Measurements from ENCODE around the gene FOXN3. TPM values are rescaled to one million over a fixed set of nuclear protein-coding genes. Genes with fewer than 3 reads are reported as not detected.

FOXN3 gene
- polyA plus RNA-seq, 1 experiment, result 46.5 TPM

- POLR2A ChIA-PET, result no interaction called here
- CTCF ChIA-PET, result interaction anchor here (0.7 to 2.1 kb wide), 5 partner anchors 10 to 337 kb away, joined by 3 to 9 read pairs (median 4); no protein-coding TSS in a partner anchor
- no peaks in the 10 kb centered on the region for H3K27me3 ChIP-seq (ENCODE audit: control insufficient read depth, insufficient read depth, low read length)
- H3K27ac ChIP-seq (ENCODE audit: low read depth, low read length), result no peak overlapping the region
- no peak overlapping the region for H3K4me3 ChIP-seq (ENCODE audit: low read depth, low read length)
- no peak for DNase-seq (ENCODE audit: low read depth, low spot score)
- no peak for TF ChIP-seq CTCF (IDR thresholded peaks at IDR 0.05; ENCODE audit: low read depth, low read length)
- no peaks in the 10 kb centered on the region; the same call in 1 of the 2 replicates for H3K9me3 ChIP-seq (ENCODE audit: control insufficient read depth, insufficient read depth, low read length)
Observed at GRCh38 chr14:89175881-89176799, 240.9 kb downstream of the FOXN3 start.

GRCh38 chr14:89171628-89172027 lies 245.4 kb downstream of the FOXN3 start:
- H3K27ac ChIP-seq (ENCODE audit: low read depth, low read length), result no peak overlapping the region
- CTCF ChIA-PET, result no interaction called here
- TF ChIP-seq CTCF (IDR thresholded peaks at IDR 0.05; ENCODE audit: low read depth, low read length), result no peak
- DNase-seq (ENCODE audit: low read depth, low spot score), result no peak
- H3K27me3 ChIP-seq (ENCODE audit: control insufficient read depth, insufficient read depth, low read length), result no peaks in the 10 kb centered on the region
- H3K9me3 ChIP-seq (ENCODE audit: control insufficient read depth, insufficient read depth, low read length), result no peaks in the 10 kb centered on the region; the same call in 1 of the 2 replicates
- no peak overlapping the region for H3K4me3 ChIP-seq (ENCODE audit: low read depth, low read length)
- POLR2A ChIA-PET, result no interaction called here

DNA sequence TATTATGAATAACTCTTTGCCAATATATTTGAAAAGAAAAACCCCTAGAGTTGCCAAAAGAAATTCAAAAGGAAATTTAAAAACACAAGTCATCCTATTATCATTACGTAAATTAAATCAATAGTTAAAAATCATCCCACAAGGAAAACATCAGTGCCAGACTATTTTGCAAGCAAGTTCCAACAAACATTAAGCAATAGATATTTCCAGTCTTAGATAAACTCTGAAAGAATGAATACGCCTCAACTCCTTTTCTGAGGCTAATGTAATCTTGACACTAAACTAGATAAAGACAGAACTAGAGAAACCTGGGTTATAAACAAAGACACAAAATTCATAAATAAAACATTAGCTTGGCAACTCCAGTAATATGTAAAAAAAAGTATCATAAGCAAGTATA lies 245.9 kb downstream of the FOXN3 start:
- Histone ChIP-seq H3K27ac (ENCODE audit: low read depth, low read length) (no peak overlapping the region), H3K9me3 (ENCODE audit: control insufficient read depth, insufficient read depth, low read length) (no peaks in the 10 kb centered on the region; the same call in 1 of the 2 replicates), H3K4me3 (ENCODE audit: low read depth, low read length) (no peak overlapping the region), H3K27me3 (ENCODE audit: control insufficient read depth, insufficient read depth, low read length) (no peaks in the 10 kb centered on the region)
- ChIA-PET CTCF (no interaction called here), POLR2A (no interaction called here)
- DNase-seq (ENCODE audit: low read depth, low spot score), result no peak
- TF ChIP-seq CTCF (IDR thresholded peaks at IDR 0.05; ENCODE audit: low read depth, low read length), result no peak

- Histone ChIP-seq H3K27ac (ENCODE audit: low read depth, low read length) (no peak overlapping the region), H3K9me3 (ENCODE audit: control insufficient read depth, insufficient read depth, low read length) (no peaks in the 10 kb centered on the region; the same call in 1 of the 2 replicates), H3K27me3 (ENCODE audit: control insufficient read depth, insufficient read depth, low read length) (no peaks in the 10 kb centered on the region), H3K4me3 (ENCODE audit: low read depth, low read length) (no peak overlapping the region)
- CTCF ChIA-PET, result no interaction called here
- DNase-seq (ENCODE audit: low read depth, low spot score), result no peak
- no peak for TF ChIP-seq CTCF (IDR thresholded peaks at IDR 0.05; ENCODE audit: low read depth, low read length)
- POLR2A ChIA-PET, result no interaction called here
Observed at GRCh38 chr14:89167705-89168104, 249.3 kb downstream of the FOXN3 start.

GRCh38 chr14:89166633-89167032 lies 250.4 kb downstream of the FOXN3 start:
- no peak for DNase-seq (ENCODE audit: low read depth, low spot score)
- TF ChIP-seq CTCF (IDR thresholded peaks at IDR 0.05; ENCODE audit: low read depth, low read length), result no peak
- H3K9me3 ChIP-seq (ENCODE audit: control insufficient read depth, insufficient read depth, low read length), result no peaks in the 10 kb centered on the region
- no peak overlapping the region for H3K27ac ChIP-seq (ENCODE audit: low read depth, low read length)
- ChIA-PET CTCF (interaction anchor here (2.9 kb wide), 1 partner anchor 11 kb away, joined by 9 read pairs; no protein-coding TSS in a partner anchor), POLR2A (no interaction called here)
- H3K4me3 ChIP-seq (ENCODE audit: low read depth, low read length), result no peak overlapping the region
- H3K27me3 ChIP-seq (ENCODE audit: control insufficient read depth, insufficient read depth, low read length), result no peaks in the 10 kb centered on the region
